GM19467 (cell line): Measurements from ENCODE around the gene HACD2.

Experiments
- ATAC-seq: cut with Tn5 transposase; IDR thresholded peaks from one replicate; pipeline ENCODE4 v1.9.1; 2021; ENCODE audit warnings: mild to moderate bottlenecking, moderate library complexity; ENCODE audit not compliant: unreplicated experiment

The HACD2 gene

GRCh38 chr3:123584988-123585937, at the start of gene HACD2:
TSS of gene HACD2 (minus strand) at chr3:123585053. CDS start at chr3:123585027, 26 bp downstream.
- ATAC-seq: peak; percentile 91

GRCh38 chr3:123634149-123635051, 49.5 kb upstream of the HACD2 start:
- ATAC-seq: no peak

DNA sequence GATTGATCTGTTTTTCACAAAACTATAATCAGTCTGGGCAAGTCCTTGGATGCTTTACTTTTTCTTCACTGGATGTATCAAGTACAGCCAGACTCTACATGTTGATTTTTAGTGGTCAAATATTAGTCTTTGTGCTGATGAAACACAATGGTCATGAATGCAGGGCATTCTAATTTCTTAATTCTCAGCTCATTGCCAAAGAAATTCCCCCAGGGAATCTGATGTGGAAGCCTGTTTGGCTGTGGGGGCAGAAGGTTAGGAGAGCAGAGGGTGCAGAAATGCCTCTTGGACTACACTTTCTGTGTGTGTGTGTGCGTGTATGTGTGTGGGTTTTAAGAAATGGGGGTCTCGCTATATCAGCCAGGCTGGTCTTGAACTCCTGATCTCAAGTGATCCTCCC, 48.7 kb upstream of the HACD2 start:
- ATAC-seq: no peak

DNA sequence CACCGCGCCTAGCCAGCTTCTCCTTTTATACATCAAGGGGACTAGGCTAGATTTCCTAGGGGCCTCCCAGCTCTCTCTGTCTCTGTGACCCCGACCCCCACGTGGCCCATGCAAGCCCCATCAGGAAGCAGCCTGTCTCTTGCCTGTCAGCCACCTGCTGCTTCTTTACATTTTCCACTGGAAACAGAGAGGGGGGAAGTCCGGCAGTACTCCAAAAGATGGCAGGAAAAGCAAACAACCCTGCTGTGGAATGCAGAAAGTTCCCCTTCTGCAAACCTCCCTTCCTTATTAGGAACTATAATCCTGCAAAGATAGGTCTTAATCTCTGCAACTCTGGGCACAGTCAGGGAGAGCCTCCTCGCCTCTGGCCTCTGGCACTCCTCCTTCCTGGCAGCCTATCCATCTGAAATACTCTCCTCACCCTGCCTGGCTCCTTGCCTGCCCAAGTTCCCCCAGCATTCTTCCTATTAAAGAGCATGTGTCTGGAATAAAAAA, 47.4 kb upstream of the HACD2 start:
- ATAC-seq: no peak

DNA sequence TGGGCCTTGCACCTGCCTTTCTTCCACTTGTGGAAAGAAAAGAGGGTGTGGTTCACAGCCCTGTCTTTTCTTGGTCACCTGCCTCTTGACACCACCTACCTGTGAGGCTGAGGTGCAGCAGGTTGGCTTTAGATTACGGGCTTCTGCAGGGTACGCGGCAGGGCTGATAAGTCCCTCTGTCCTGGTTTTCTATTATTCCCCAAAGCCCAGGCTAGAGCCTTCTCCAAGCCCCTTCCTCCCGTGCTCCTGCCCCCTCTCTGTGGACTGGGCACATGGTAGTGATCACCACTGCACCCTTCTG, 44.8 kb upstream of the HACD2 start:
- no peak for ATAC-seq

DNA sequence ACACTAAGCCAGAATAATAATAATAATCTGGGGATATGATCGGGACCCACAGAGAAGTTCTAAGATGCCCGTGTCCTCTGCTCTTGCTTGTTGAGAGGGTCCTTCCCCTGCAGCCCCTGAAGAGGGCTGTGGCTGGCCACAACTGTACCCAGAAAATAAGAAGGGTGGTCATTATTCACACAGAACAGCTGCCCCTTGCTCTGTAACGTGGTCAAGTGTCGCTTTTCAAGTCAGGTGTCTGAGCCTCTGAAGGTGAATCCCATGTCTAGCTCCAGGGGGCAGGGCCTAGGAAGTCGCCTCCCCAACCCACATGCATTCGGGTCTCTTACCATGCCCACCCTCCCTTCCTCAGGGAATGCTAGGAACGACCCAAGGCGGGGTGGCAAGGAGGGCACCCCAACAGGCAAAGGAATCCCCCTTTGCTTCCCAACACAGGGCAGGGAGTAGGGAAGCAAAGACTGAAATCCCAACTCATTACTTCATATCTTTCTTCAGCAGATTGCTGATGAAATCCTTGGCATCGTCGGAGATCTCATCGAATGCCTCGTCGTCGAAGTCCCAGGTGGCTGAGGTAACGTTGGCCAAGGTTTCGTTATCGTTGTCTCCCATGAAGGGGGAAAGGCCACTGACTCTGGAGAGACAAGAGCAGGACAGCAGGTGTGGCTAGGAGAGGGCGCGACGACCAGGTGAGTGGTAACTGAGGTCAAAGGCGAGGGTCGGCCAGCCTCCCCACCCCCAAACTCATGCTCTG, 44.3 kb upstream of the HACD2 start:
- ATAC-seq: no peak

GRCh38 chr3:123627673-123628670, 43.1 kb upstream of the HACD2 start:
- no peak for ATAC-seq

DNA sequence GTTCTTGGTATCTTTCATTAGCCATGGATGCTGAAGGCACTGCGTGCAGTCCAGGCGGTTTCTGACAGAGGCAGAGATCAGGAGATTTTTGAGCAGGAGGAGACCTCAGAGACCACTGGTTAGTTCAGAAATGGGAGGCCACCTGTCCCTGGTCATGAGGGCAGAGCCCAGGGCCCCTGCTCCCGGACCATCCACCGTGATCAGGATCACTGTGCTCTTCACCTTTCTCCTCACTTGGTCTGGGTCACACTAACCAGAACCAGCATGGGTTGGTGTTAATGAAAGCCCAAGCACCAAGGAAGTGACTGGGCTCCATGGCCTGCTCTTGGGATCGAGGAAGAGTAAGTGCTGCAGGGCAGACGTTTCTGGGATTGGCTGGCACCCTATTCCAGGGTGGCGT, 42.0 kb upstream of the HACD2 start:
- no peak for ATAC-seq

GRCh38 chr3:123624302-123624701, 39.4 kb upstream of the HACD2 start:
- ATAC-seq: no peak

DNA sequence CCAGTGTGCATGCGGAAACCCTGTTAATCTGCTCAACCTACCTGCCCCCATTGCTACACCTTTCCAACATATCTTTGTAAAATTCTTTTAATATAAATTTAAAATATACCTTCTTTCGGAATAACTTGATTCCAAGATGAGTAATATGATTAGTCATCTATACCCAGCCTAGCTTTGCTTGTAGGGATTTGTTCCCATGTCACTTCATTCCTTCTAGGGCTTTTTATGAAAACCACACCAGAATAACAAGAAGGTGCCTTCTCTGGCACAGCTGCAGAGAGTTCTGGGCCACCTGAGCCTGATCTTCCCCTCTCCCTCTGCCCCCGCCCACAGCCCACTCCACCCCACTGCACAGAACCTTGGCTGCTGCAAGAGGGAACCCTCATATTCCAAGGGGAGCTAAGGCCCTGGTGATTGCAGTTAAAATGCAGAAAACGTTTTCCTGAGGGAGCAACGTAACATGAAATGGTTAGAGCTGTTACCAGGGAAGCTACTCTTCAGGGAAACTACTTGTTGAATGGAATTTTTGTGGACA, 38.6 kb upstream of the HACD2 start:
- ATAC-seq: no peak

- no peak for ATAC-seq
These were observed 37.9 kb upstream of the HACD2 start for GRCh38 chr3:123622766-123623165.

- no peak for ATAC-seq
These were observed 37.0 kb upstream of the HACD2 start for GRCh38 chr3:123621850-123622189.

GRCh38 chr3:123621186-123621849, 36.5 kb upstream of the HACD2 start:
- ATAC-seq: no peak

GRCh38 chr3:123620343-123620742, 35.5 kb upstream of the HACD2 start:
- no peak for ATAC-seq

DNA sequence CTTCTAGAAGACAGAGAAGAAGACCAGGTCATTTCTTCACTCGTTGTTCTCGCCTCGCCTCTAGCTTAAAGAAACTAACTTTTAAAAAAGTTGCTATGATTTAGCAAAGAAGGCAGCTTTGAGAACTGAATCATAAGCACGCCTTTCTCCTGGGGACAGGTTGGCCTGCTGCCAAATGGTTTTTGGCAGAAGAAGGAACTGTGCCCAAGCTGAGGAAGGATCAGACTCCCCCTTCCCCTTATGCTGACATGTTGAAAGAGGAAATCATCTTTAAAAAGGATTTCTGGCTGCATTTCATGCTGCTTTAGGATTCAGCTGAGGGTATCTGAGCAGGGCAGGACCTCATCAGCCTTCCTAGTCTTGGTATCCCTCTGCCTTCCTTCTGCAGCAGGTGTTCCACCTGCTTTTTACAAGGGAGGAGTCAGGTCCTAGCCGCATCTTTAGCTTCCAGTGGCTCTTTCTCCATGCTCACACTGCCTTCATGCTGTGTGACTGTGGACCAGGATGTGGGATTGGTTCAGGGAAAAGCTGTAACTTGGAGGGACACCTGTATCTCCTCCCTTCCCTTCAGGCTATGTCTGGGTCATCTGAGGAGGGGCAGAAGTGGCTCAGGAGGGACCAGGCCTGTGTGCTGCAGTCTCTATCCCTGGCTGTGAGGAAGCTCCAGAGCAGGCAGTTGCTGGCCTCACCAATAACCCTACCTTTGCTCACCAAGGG, 34.1 kb upstream of the HACD2 start:
- ATAC-seq: no peak

GRCh38 chr3:123618076-123618708, 33.3 kb upstream of the HACD2 start:
- no peak for ATAC-seq

DNA sequence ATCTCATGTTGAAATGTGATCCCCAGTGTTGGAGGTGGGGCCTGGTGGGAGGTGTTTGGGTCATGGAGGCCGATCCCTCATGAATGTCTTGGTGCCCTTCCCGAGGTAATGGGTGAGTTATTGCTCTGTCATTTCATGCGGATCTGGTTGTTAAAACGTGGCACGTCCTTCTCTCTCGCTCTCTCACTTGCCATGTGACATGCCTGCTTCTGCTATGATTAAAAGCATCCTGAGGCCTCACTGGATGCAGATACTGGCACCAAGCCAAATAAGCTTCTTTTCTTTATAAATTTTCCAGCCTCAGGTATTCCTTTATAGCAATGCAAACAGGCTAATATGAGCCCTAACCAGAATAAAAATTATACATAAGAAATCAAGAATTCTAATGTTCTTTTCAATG, 31.7 kb upstream of the HACD2 start:
- no peak for ATAC-seq

DNA sequence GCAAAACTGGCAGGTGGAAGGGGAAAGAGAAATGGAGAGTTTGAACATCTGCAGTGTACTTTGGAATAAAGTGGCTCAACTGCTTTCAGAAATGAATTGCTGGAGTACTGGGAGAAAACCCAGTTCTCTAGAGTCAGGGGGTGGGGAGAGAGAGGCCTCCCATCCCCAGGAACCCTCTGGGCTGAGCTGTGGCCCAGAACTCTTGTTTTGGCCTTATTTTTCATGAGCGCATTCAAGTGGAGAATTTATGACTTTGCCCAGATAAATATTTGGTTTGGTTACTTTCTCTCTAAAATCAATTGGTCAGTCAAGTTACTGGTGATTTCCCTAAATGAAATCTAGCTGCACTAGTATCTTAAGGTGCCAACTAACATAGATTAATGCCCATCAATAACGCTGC, 28.7 kb upstream of the HACD2 start:
- no peak for ATAC-seq
